HG03039 (cell line): ENCODE results near the gene KCNK1.
"Not testable (repeated sequence)": the region's sequence is repeated elsewhere in the genome, so short reads cannot be mapped to it uniquely, and the experiment has no call there.

ENCODE experiments used
- ATAC-seq: cut with Tn5 transposase; IDR thresholded peaks from one replicate; pipeline ENCODE4 v1.9.1; 2021; ENCODE audit warnings: mild to moderate bottlenecking, moderate library complexity; ENCODE audit not compliant: unreplicated experiment

KCNK1 gene

GRCh38 chr1:233664804-233665574, 51.1 kb downstream of the KCNK1 start:
- ATAC-seq: no peak

- ATAC-seq: no peak
Measured at GRCh38 chr1:233665575-233666270, 51.8 kb downstream of the KCNK1 start.

- ATAC-seq: no peak
Measured at GRCh38 chr1:233667741-233668140, 53.8 kb downstream of the KCNK1 start.

- ATAC-seq: no peak
Measured at GRCh38 chr1:233668146-233668724, 54.3 kb downstream of the KCNK1 start.

GRCh38 chr1:233668725-233669294, 54.9 kb downstream of the KCNK1 start:
- no peak for ATAC-seq

GRCh38 chr1:233670363-233670762, 56.5 kb downstream of the KCNK1 start:
- not testable (repeated sequence) for ATAC-seq

- no peak for ATAC-seq
Measured at GRCh38 chr1:233671286-233671685, 57.4 kb downstream of the KCNK1 start.

- no peak for ATAC-seq
Measured at GRCh38 chr1:233672732-233673131, 58.8 kb downstream of the KCNK1 start.

GRCh38 chr1:233673261-233673946, 59.5 kb downstream of the KCNK1 start:
- ATAC-seq: no peak

GRCh38 chr1:233673947-233674431, 60.1 kb downstream of the KCNK1 start:
- no peak for ATAC-seq

GRCh38 chr1:233675446-233675845, 61.5 kb downstream of the KCNK1 start:
- ATAC-seq: no peak

GRCh38 chr1:233675893-233676292, 62.0 kb downstream of the KCNK1 start:
- peak; percentile 74 for ATAC-seq

GRCh38 chr1:233677690-233678354, 63.9 kb downstream of the KCNK1 start:
- no peak for ATAC-seq

- ATAC-seq: no peak
Measured at GRCh38 chr1:233679030-233679429, 65.1 kb downstream of the KCNK1 start.

- no peak for ATAC-seq
Measured at GRCh38 chr1:233679591-233680373, 65.9 kb downstream of the KCNK1 start.

- ATAC-seq: no peak
Measured at GRCh38 chr1:233681285-233681684, 67.4 kb downstream of the KCNK1 start.

GRCh38 chr1:233686653-233687052, 72.7 kb downstream of the KCNK1 start:
- ATAC-seq: not testable (repeated sequence)

GRCh38 chr1:233689017-233689747, 75.3 kb downstream of the KCNK1 start:
- no peak for ATAC-seq

- no peak for ATAC-seq
Measured at GRCh38 chr1:233689748-233690254, 75.9 kb downstream of the KCNK1 start.
